Measurements from ENCODE around the gene DIS3L. TPM values are rescaled to one million over a fixed set of nuclear protein-coding genes. Genes with fewer than 3 reads are reported as not detected.

Gene DIS3L
- total and polyA plus RNA-seq, 2 of the 13 experiments (the other 11 are each of a cell fraction or from before 2014, with no cell fraction given) = 21.0 to 50.5 TPM

GRCh38 chr15:66356359-66357236 is 63.2 kb downstream of the DIS3L start, which contains the start of gene TIPIN (continued):
- TF ChIP-seq LRRFIP1 (CRISPR knock-in tag; conservative IDR thresholded peaks at IDR 0.05) (no peak), ZNF510 (CRISPR knock-in tag; IDR thresholded peaks at IDR 0.05; ENCODE audit: low read depth) (peak; percentile 95; the same call in 1 of the 2 replicates), ONECUT2 (CRISPR knock-in tag; IDR thresholded peaks at IDR 0.05) (no peak), MXD4 (CRISPR knock-in tag; IDR thresholded peaks at IDR 0.05) (peak; percentile 25; the same call in 1 of the 2 replicates), ZNF564 (CRISPR knock-in tag; IDR thresholded peaks at IDR 0.05) (peak; percentile 85; the same call in 1 of the 2 replicates), PCBP2 (optimal IDR thresholded peaks at IDR 0.05; ENCODE audit: low read depth, low read length, poor library complexity, severe bottlenecking) (no peak), LBX2 (CRISPR knock-in tag; IDR thresholded peaks at IDR 0.05; ENCODE audit: borderline replicate concordance) (peak; percentile 87; the same call in 1 of the 2 replicates), PHB2 (IDR thresholded peaks at IDR 0.05; ENCODE audit: partially characterized antibody) (no peak), GZF1 (CRISPR knock-in tag; IDR thresholded peaks at IDR 0.05) (no peak), ZNF891 (CRISPR knock-in tag; IDR thresholded peaks at IDR 0.05) (peak; percentile 65; the same call in 1 of the 2 replicates), ZSCAN22 (CRISPR knock-in tag; IDR thresholded peaks at IDR 0.05) (peak; percentile 80; the same call in 1 of the 2 replicates), YEATS4 (CRISPR knock-in tag; IDR thresholded peaks at IDR 0.05; ENCODE audit: borderline replicate concordance) (peak; percentile 77), NCOA1 (CRISPR knock-in tag; IDR thresholded peaks at IDR 0.05) (no peak), ZNF34 (CRISPR knock-in tag; IDR thresholded peaks at IDR 0.05; ENCODE audit: borderline replicate concordance) (0 out of 2 replicates have a peak, but pooled peaks have one; percentile 69), ESRRA (CRISPR knock-in tag; IDR thresholded peaks at IDR 0.05; ENCODE audit: low read depth) (peak; percentile 48; the same call in 1 of the 2 replicates), ZNF362 (CRISPR knock-in tag; IDR thresholded peaks at IDR 0.05; ENCODE audit: borderline replicate concordance) (peak; percentile 75; the same call in 1 of the 2 replicates), FOXK1 (CRISPR knock-in tag; IDR thresholded peaks at IDR 0.05; ENCODE audit: borderline replicate concordance, low read depth) (no peak), FOSL2 (CRISPR knock-in tag; IDR thresholded peaks at IDR 0.05) (peak; percentile 30), SKI (IDR thresholded peaks at IDR 0.05; ENCODE audit: partially characterized antibody) (no peak), HDAC1 (CRISPR knock-in tag; IDR thresholded peaks at IDR 0.05) (peak; percentile 96), ZNF678 (CRISPR knock-in tag; IDR thresholded peaks at IDR 0.05) (peak; percentile 84; the same call in 1 of the 2 replicates), CC2D1A (CRISPR knock-in tag; IDR thresholded peaks at IDR 0.05) (no peak), MXD1 (CRISPR knock-in tag; IDR thresholded peaks at IDR 0.05) (peak; percentile 41; the same call in 1 of the 2 replicates)

Measured in HepG2 (cell line).